Fibroblast of lung (primary cell): ENCODE data around the gene ERBB4. TPM values are rescaled to one million over a fixed set of nuclear protein-coding genes. Genes with fewer than 3 reads are reported as not detected.

ENCODE experiments used
- DNase-seq, 2 donors: peaks; one replicate each; pipeline versions ENCODE4 v3.0.0 to v3.0.0-alpha.2; 2010; ENCODE audit warnings: low read depth in 2 of 2
- H2AFZ ChIP-seq: 2 replicates; pipeline ENCODE4 v1.5.1; 2012; ENCODE audit warnings: low read length, control low read depth, inconsistent platforms
- H3K27ac ChIP-seq: 2 replicates; pipeline ENCODE4 v1.5.1; 2011; ENCODE audit warnings: low read length, control low read depth; ENCODE audit not compliant: insufficient read depth
- H3K27me3 ChIP-seq: 2 replicates; pipeline ENCODE4 v1.5.1; 2011; ENCODE audit warnings: mild to moderate bottlenecking, low read length; ENCODE audit not compliant: control insufficient read depth, insufficient read depth
- H3K36me3 ChIP-seq: 2 replicates; pipeline ENCODE4 v1.5.1; 2011; ENCODE audit warnings: low read length; ENCODE audit not compliant: control insufficient read depth, insufficient read depth
- H3K4me1 ChIP-seq: 2 replicates; pipeline ENCODE4 v1.5.1; 2011; ENCODE audit warnings: low read length; ENCODE audit not compliant: control insufficient read depth, insufficient read depth; ENCODE audit errors: extremely low read depth
- H3K4me2 ChIP-seq: 2 replicates; pipeline ENCODE4 v1.5.1; 2011; ENCODE audit warnings: low read length, control low read depth; ENCODE audit not compliant: insufficient read depth; ENCODE audit errors: extremely low read depth
- H3K4me3 ChIP-seq, 4 experiments: fragments of 200-600 bp in 1 of 4; sonication (generic) in 1 of 4; replicated peaks in 1 of 4; 2 replicates each; pipeline ENCODE4 v1.5.1; 2011 to 2016; ENCODE audit warnings: low read length in 4 of 4, low read depth in 3 of 4, mild to moderate bottlenecking in 3 of 4, control low read depth in 2 of 4, inconsistent platforms in 1 of 4, mixed read lengths in 1 of 4; ENCODE audit not compliant: insufficient read depth in 1 of 4; ENCODE audit errors: control extremely low read depth in 1 of 4
- H3K79me2 ChIP-seq: 2 replicates; pipeline ENCODE4 v1.5.1; 2012; ENCODE audit warnings: mild to moderate bottlenecking, low read length, inconsistent platforms; ENCODE audit not compliant: control insufficient read depth, insufficient read depth
- H3K9ac ChIP-seq: 2 replicates; pipeline ENCODE4 v1.5.1; 2011; ENCODE audit warnings: mild to moderate bottlenecking, low read length, control low read depth; ENCODE audit not compliant: insufficient read depth
- H3K9me3 ChIP-seq: 2 replicates; pipeline ENCODE4 v1.5.1; 2012; ENCODE audit warnings: low read depth, low read length; ENCODE audit not compliant: control insufficient read depth, insufficient read depth
- H4K20me1 ChIP-seq: 2 replicates; pipeline ENCODE4 v1.5.1; 2011; ENCODE audit warnings: low read length; ENCODE audit not compliant: control insufficient read depth, insufficient read depth; ENCODE audit errors: extremely low read depth
- CTCF ChIP-seq, 2 donors: IDR thresholded peaks in 1 of 2; conservative IDR thresholded peaks in 1 of 2; 1 replicate in 1 of 2; 2 replicates in 1 of 2; pipeline ENCODE4 v1.5.1; 2011 to 2012; ENCODE audit warnings: low read length in 2 of 2, control low read depth in 1 of 2, inconsistent platforms in 1 of 2, low read depth in 1 of 2, mild to moderate bottlenecking in 1 of 2
- EZH2 ChIP-seq: IDR thresholded peaks from 2 replicates; pipeline ENCODE4 v1.5.1; 2012; ENCODE audit warnings: low read length, control low read depth, mild to moderate bottlenecking; ENCODE audit errors: missing control alignments
- polyA plus RNA-seq, 2 donors: library from polyadenylated mRNA; depleted of rRNA in 1 of 2; stranded (reverse) in 1 of 2; unstranded in 1 of 2; fragments of >200 nt; gene quantifications; 2 replicates each; pipeline ENCODE4 v1.2.1, GENCODE V29; 2011 to 2012; ENCODE audit warnings: missing spikeins in 1 of 2
- total RNA-seq: library from RNA; depleted of rRNA; stranded (reverse); fragments of >200 nt; gene quantifications from 2 replicates; pipeline ENCODE4 v1.2.1, GENCODE V29; 2014

ERBB4 gene
- total and polyA plus RNA-seq, 2 donors (not counting 1 experiment from before 2014, with no cell fraction given), result 0.08 to 0.17 TPM

- H3K4me1 ChIP-seq, result no peaks in the 10 kb centered on the region
- H3K4me2 ChIP-seq, result no peak overlapping the region
- TF ChIP-seq EZH2, result no peak
- no peak for TF ChIP-seq CTCF (conservative IDR thresholded peaks at IDR 0.05 in 1 of 2, IDR thresholded peaks at IDR 0.05 in 1 of 2; ENCODE audit: low read depth in 1 of 2, low read length in 2 of 2)
- H3K79me2 ChIP-seq, result no peaks in the 10 kb centered on the region
- H3K27ac ChIP-seq, result no peak overlapping the region
- H4K20me1 ChIP-seq, result no peaks in the 10 kb centered on the region
- H3K9ac ChIP-seq, result no peak overlapping the region
- no peak overlapping the region for H3K4me3 ChIP-seq
- no peaks in the 10 kb centered on the region for H3K36me3 ChIP-seq
- no peak overlapping the region for H2AFZ ChIP-seq
- no peaks in the 10 kb centered on the region for H3K27me3 ChIP-seq
- H3K9me3 ChIP-seq, result no peaks in the 10 kb centered on the region
- DNase-seq, result no peak
These were observed 1065.5 kb downstream of the ERBB4 start for GRCh38 chr2:211473116-211473515.

GRCh38 chr2:211469664-211470059 is 1068.9 kb downstream of the ERBB4 start:
- no peak overlapping the region for H3K27ac ChIP-seq
- no peaks in the 10 kb centered on the region for H3K36me3 ChIP-seq
- no peak overlapping the region for H3K4me2 ChIP-seq
- no peak overlapping the region for H3K4me3 ChIP-seq
- H4K20me1 ChIP-seq, result no peaks in the 10 kb centered on the region
- no peaks in the 10 kb centered on the region for H3K79me2 ChIP-seq
- H3K9ac ChIP-seq, result no peak overlapping the region
- no peak for TF ChIP-seq CTCF (conservative IDR thresholded peaks at IDR 0.05 in 1 of 2, IDR thresholded peaks at IDR 0.05 in 1 of 2; ENCODE audit: low read depth in 1 of 2, low read length in 2 of 2)
- TF ChIP-seq EZH2, result no peak
- H2AFZ ChIP-seq, result no peak overlapping the region
- no peaks in the 10 kb centered on the region for H3K27me3 ChIP-seq
- DNase-seq, result no peak
- no peaks in the 10 kb centered on the region for H3K4me1 ChIP-seq
- no peaks in the 10 kb centered on the region for H3K9me3 ChIP-seq

GRCh38 chr2:211468877-211469663 is 1069.5 kb downstream of the ERBB4 start:
- Histone ChIP-seq H4K20me1 (no peaks in the 10 kb centered on the region), H3K36me3 (no peaks in the 10 kb centered on the region), H3K4me1 (no peaks in the 10 kb centered on the region), H2AFZ (no peak overlapping the region), H3K9me3 (no peaks in the 10 kb centered on the region), H3K4me3 (no peak overlapping the region), H3K4me2 (no peak overlapping the region), H3K27ac (no peak overlapping the region), H3K27me3 (no peaks in the 10 kb centered on the region), H3K79me2 (no peaks in the 10 kb centered on the region), H3K9ac (no peak overlapping the region)
- no peak for DNase-seq
- TF ChIP-seq EZH2, result no peak
- TF ChIP-seq CTCF (conservative IDR thresholded peaks at IDR 0.05 in 1 of 2, IDR thresholded peaks at IDR 0.05 in 1 of 2; ENCODE audit: low read depth in 1 of 2, low read length in 2 of 2), result no peak
